Pancreas (tissue), 10 donors: ENCODE data around the gene LRP1B. TPM values are rescaled to one million over a fixed set of nuclear protein-coding genes. Genes with fewer than 3 reads are reported as not detected.

ENCODE experiments used
- ATAC-seq, 4 donors: fragments of 200-7000 bp; cut with Tn5 transposase; one replicate each; pipeline versions ENCODE4 v1.8.0 to v1.9.1; 2020; ENCODE audit warnings: mild to moderate bottlenecking in 4 of 4, moderate library complexity in 4 of 4
- DNase-seq, 6 donors: peaks; one replicate each; pipeline ENCODE4 v3.0.0-alpha.2; 2020
- FAIRE-seq: peaks from 2 replicates; lab custom pipeline; 2012; peaks lifted over from hg19 to GRCh38; lab: Jason Lieb, UNC
- H3K27ac ChIP-seq, 4 donors: fragments of 200-600 bp; sonication (generic); 1 replicate in 3 of 4; 2 replicates in 1 of 4; pipeline versions ENCODE4 v1.5.0 to v1.8.0; 2020
- H3K27me3 ChIP-seq, 4 donors: fragments of 200-600 bp; one replicate each; pipeline ENCODE4 v1.8.0; 2021
- H3K36me3 ChIP-seq, 3 donors: fragments of 200-600 bp; sonication (generic) in 1 of 3; one replicate each; pipeline versions ENCODE4 v1.5.0 to v1.8.0; 2020 to 2021
- H3K4me1 ChIP-seq, 3 donors: fragments of 200-600 bp; one replicate each; pipeline ENCODE4 v1.8.0; 2021
- H3K4me3 ChIP-seq, 4 donors: fragments of 200-600 bp; sonication (generic) in 2 of 4; one replicate each; pipeline versions ENCODE4 v1.5.0 to v1.8.0; 2020 to 2021
- H3K9me3 ChIP-seq, 4 donors: fragments of 200-600 bp; one replicate each; pipeline ENCODE4 v1.8.0; 2021
- WGBS, 2 donors: extraction: QIAGEN DNeasy Blood & Tissue Kit; methylation state at CpG; one replicate each; pipeline ENCODE4 v1.1.7; 2013; 5-methylcytosine and 5-hydroxymethylcytosine counted together
- intact Hi-C, 3 donors: fragments of 100-400 bp; cut with DNase I; formaldehyde crosslinking; loops; one replicate each; pipeline versions ENCODE4 v1.11.1 to v1.14.2; 2022
- polyA plus RNA-seq, 2 donors: library from polyadenylated mRNA; stranded (reverse); fragments of 200-250 nt; gene quantifications; one replicate each; pipeline ENCODE4 v1.2.3, GENCODE V29; 2013
- total RNA-seq, 6 donors: library from RNA; stranded (reverse); fragmentation: NEBNext Ultra II Directional in 4 of 6; extraction: Animal tissue kit (Norgen Biotek cat#: 25700) in 4 of 6; gene quantifications; one replicate each; pipeline versions ENCODE4 v1.2.1 to v1.2.4, GENCODE V29; 2021 to 2023
- TF ChIP-seq, protein P1 (sequence below), 4 donors: fragments of 200-600 bp; sonication (generic) in 3 of 4; IDR thresholded peaks; one replicate each; pipeline versions ENCODE4 v1.5.0 to v1.8.0; 2021; ENCODE audit warnings: antibody characterized with exemption in 4 of 4
- donor health status: healthy with polysubstance abuse.
- donor health status: DM: no; HTN: no; CAD: no; lungs with moderate emphysema.
- donor health status: DM: no; HTN: no; CAD: no.
- donor health status: control.
- donor health status: control.
- donor health status: Bipolar disorder and iron deficiency.
- donor health status: DM: yes; HTN: yes; CAD: no.
- donor health status: DM: no; HTN: no; CAD: no.
- donor health status: DM: no; HTN: no; CAD: no.
- donor health status: DM: yes; HTN: yes; CAD: no.

Gene LRP1B
- total and polyA plus RNA-seq, 8 donors, result 0.06 to 0.55 (median 0.25) TPM

DNA sequence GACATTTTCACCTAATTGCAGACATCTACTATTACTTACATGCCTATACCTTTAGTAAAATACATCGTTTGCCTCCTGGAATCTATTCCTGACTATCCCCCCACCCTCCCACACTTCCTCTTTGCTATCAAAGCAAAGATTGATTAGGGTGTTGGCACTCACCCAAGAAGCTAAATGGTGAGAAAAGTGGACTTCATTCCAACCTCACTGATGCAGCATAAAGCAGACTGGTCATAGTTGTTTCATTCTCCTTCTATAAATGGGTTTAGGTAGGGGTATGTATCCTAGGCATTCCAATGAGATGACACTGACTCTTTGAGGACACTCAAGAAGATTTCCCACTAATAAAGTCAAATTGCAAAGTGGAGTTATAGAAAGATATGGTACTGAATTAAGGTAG lies 97.4 kb downstream of the LRP1B start:
- H3K27ac ChIP-seq, result no peak overlapping the region
- no peaks in the 10 kb centered on the region for H3K27me3 ChIP-seq
- FAIRE-seq (no peak), ATAC-seq (no peak), DNase-seq (no peak)
- no peaks in the 10 kb centered on the region for H3K4me1 ChIP-seq
- intact Hi-C loops, result no loop called here
- TF ChIP-seq, protein P1, sequence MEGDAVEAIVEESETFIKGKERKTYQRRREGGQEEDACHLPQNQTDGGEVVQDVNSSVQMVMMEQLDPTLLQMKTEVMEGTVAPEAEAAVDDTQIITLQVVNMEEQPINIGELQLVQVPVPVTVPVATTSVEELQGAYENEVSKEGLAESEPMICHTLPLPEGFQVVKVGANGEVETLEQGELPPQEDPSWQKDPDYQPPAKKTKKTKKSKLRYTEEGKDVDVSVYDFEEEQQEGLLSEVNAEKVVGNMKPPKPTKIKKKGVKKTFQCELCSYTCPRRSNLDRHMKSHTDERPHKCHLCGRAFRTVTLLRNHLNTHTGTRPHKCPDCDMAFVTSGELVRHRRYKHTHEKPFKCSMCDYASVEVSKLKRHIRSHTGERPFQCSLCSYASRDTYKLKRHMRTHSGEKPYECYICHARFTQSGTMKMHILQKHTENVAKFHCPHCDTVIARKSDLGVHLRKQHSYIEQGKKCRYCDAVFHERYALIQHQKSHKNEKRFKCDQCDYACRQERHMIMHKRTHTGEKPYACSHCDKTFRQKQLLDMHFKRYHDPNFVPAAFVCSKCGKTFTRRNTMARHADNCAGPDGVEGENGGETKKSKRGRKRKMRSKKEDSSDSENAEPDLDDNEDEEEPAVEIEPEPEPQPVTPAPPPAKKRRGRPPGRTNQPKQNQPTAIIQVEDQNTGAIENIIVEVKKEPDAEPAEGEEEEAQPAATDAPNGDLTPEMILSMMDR (IDR thresholded peaks at IDR 0.05), result no peak
- H3K4me3 ChIP-seq, result no peak overlapping the region
- no peaks in the 10 kb centered on the region for H3K9me3 ChIP-seq
- no peaks in the 10 kb centered on the region for H3K36me3 ChIP-seq
- 2 to 3% methylated on average over 1 of the region's 1 CpG for WGBS, 2 donors

DNA sequence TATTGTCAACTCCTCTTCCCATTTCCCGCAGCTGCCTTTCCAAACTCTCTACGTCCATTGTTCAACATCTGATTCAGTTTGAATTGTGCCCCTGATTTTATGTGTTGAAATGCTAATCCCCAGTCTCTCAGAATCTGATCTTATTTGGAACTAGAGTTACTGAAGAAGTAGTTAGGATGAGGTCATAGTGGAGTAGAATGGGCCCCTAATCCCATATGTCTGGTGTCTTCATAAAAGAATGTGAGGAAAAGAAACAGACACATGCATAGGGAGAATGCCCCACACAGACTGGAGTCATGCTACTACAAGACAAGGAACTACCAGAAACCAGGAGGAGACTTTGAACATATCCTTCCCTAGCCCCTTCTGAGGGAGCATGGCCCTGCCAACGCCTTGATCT lies 99.2 kb downstream of the LRP1B start:
- FAIRE-seq (no peak), DNase-seq (no peak)
- 63 to 76% methylated on average over 3 of the region's 3 CpGs for WGBS, 2 donors

DNA sequence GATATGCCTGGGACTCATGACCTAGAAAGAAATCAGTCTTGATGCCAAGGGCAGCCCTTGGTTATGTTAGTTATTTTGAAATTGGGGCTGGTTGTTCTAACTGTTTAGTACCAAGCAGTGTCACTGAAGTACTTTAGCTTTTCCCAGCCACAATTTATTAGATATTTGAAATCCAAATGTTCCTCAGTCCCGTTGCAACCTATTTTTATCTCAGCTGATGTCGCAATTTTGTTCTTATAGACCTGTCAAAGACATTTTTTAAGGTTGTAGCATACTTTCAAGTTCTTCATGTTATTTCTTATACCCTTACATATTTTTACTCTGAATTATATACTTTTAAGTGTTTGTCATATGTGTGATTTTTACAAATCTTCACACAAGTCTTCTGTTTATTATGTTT lies 100.1 kb downstream of the LRP1B start:
- DNase-seq (no peak), ATAC-seq (no peak), FAIRE-seq (no peak)
- Histone ChIP-seq H3K9me3 (no peaks in the 10 kb centered on the region), H3K36me3 (no peaks in the 10 kb centered on the region), H3K27me3 (no peaks in the 10 kb centered on the region), H3K27ac (no peak overlapping the region), H3K4me1 (no peaks in the 10 kb centered on the region), H3K4me3 (no peak overlapping the region)
- 51 to 63% methylated on average over 2 of the region's 2 CpGs for WGBS, 2 donors
- intact Hi-C loops, result no loop called here
- TF ChIP-seq, protein P1 (IDR thresholded peaks at IDR 0.05), result no peak

More for the DNA sequence above, 99.2 kb downstream of the LRP1B start:
- intact Hi-C loops, result no loop called here
- Histone ChIP-seq H3K27me3 (no peaks in the 10 kb centered on the region), H3K36me3 (no peaks in the 10 kb centered on the region), H3K9me3 (no peaks in the 10 kb centered on the region), H3K27ac (no peak overlapping the region), H3K4me3 (no peak overlapping the region), H3K4me1 (no peaks in the 10 kb centered on the region)
- TF ChIP-seq, protein P1 (IDR thresholded peaks at IDR 0.05), result no peak
- no peak for ATAC-seq

DNA sequence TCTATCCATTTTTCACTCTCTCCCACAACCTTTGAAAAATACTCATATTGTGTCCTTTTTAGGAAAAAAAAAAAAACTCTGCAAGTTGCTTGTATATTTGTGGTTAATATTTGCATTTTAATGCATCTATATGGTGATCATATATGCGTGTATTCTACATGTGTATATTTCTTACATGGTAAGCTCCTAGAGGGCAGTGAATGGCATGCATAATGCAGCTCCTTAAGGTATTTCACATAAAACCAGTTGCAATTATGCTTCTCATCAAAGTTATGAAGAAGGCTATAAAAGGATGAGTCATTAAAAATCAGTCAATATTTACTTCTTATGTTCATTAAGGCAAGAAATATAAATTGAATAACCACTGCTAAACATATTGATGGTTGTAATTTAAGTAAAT lies 100.8 kb downstream of the LRP1B start:
- no peaks in the 10 kb centered on the region for H3K4me1 ChIP-seq
- TF ChIP-seq, protein P1 (IDR thresholded peaks at IDR 0.05), result no peak
- H3K36me3 ChIP-seq, result no peaks in the 10 kb centered on the region
- ATAC-seq, result no peak
- H3K4me3 ChIP-seq, result no peak overlapping the region
- H3K27ac ChIP-seq, result no peak overlapping the region
- DNase-seq, result no peak
- no peak for FAIRE-seq
- WGBS, 2 donors, result 80 to 83% methylated on average over 1 of the region's 1 CpG
- intact Hi-C loops, result no loop called here
- no peaks in the 10 kb centered on the region for H3K9me3 ChIP-seq
- H3K27me3 ChIP-seq, result no peaks in the 10 kb centered on the region

DNA sequence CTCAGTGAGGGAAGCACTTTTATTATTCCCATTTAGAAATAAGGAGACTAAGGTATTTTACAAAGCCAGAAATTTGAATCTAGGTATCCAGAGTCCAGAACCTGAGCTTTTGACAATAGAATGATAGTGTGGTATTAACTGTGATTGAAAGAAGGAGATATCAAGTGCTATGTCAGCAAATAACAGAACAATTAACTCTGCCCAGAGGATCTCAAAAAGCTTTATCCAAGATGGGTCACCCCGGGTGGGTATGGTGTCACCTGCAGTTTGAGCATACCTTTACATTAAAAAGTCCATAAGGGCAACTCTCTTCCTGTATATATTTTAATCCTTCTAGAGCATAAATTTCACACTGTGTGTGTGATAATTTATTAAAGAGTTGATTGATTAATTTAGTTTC lies 105.4 kb downstream of the LRP1B start:
- H3K27me3 ChIP-seq, result no peaks in the 10 kb centered on the region
- no peak overlapping the region for H3K27ac ChIP-seq
- ATAC-seq (no peak), DNase-seq (no peak), FAIRE-seq (no peak)
- intact Hi-C loops, result no loop called here
- WGBS, 2 donors, result 41 to 65% methylated on average over 1 of the region's 1 CpG
- H3K36me3 ChIP-seq, result no peaks in the 10 kb centered on the region
- H3K4me3 ChIP-seq, result no peak overlapping the region
- TF ChIP-seq, protein P1 (IDR thresholded peaks at IDR 0.05), result no peak
- H3K4me1 ChIP-seq, result no peaks in the 10 kb centered on the region
- no peaks in the 10 kb centered on the region for H3K9me3 ChIP-seq
